KMS-11 (cell line): ENCODE data around the gene CYP2J2.

Experiments used
- H2AFZ ChIP-seq: fragments of 200-600 bp; sonication (generic); 2 replicates; pipeline ENCODE4 v1.6.1; 2016; ENCODE audit warnings: antibody characterized with exemption, mixed run types, low read depth
- H3K27ac ChIP-seq: fragments of 200-600 bp; sonication (generic); 2 replicates; pipeline ENCODE4 v1.6.1; 2016; ENCODE audit warnings: mild to moderate bottlenecking, mixed run types
- H3K27me3 ChIP-seq: fragments of 200-600 bp; sonication (generic); 2 replicates; pipeline ENCODE4 v1.6.1; 2017; ENCODE audit warnings: mild to moderate bottlenecking, low read depth, mixed run types, moderate library complexity; ENCODE audit not compliant: insufficient read depth
- H3K36me3 ChIP-seq: fragments of 200-600 bp; sonication (generic); 2 replicates; pipeline ENCODE4 v1.6.1; 2017; ENCODE audit warnings: mild to moderate bottlenecking, mixed run types; ENCODE audit not compliant: insufficient read depth
- H3K4me1 ChIP-seq: fragments of 200-600 bp; sonication (generic); 2 replicates; pipeline ENCODE4 v1.6.1; 2016; ENCODE audit warnings: mild to moderate bottlenecking, low read depth, mixed run types; ENCODE audit not compliant: poor library complexity, severe bottlenecking
- H3K4me2 ChIP-seq: fragments of 200-600 bp; sonication (generic); 2 replicates; pipeline ENCODE4 v1.7.0; 2016; ENCODE audit warnings: mild to moderate bottlenecking, mixed run types
- H3K4me3 ChIP-seq: fragments of 200-600 bp; sonication (generic); IDR thresholded peaks from 2 replicates; pipeline ENCODE4 v1.6.1; 2017; ENCODE audit warnings: low read depth, low read length, mixed read lengths; ENCODE audit not compliant: insufficient read depth
- H3K79me2 ChIP-seq: fragments of 200-600 bp; sonication (generic); 2 replicates; pipeline ENCODE4 v1.6.1; 2016; ENCODE audit warnings: low read depth, mixed run types; ENCODE audit not compliant: insufficient read depth
- H3K9ac ChIP-seq: fragments of 200-600 bp; sonication (generic); 2 replicates; pipeline ENCODE4 v1.6.1; 2016; ENCODE audit warnings: mild to moderate bottlenecking, mixed run types
- H4K20me1 ChIP-seq: fragments of 200-600 bp; sonication (generic); 2 replicates; pipeline ENCODE4 v1.6.1; 2016; ENCODE audit warnings: mild to moderate bottlenecking, mixed run types; ENCODE audit not compliant: insufficient read depth
- TF ChIP-seq, protein P1 (sequence below): fragments of 200-600 bp; sonication (generic); conservative IDR thresholded peaks from 2 replicates; pipeline ENCODE4 v1.6.1; 2017; ENCODE audit warnings: low read depth, mild to moderate bottlenecking, antibody characterized with exemption, low read length, moderate library complexity, mixed read lengths

CYP2J2 gene

DNA sequence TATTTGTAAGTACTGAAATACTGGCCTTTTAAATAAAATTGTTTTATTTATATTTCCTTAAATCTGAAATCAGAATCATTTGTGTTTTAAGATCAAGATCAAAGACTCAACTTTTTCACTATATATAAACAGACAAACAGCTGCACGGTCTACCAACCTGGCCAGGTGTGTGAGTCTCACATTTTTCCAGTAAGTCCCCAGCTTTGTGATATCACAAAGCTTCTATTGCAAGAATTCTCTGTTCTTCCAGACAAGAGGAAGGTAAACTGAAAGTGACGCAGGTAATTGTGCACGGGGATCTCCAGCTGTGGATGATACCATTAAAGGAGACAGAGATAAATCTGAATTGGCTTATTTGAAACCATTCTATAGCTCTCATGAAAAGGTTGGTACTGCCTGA is 41.2 kb upstream of the CYP2J2 start:
- no peak overlapping the region for H3K4me3 ChIP-seq
- H3K36me3 ChIP-seq = no peaks in the 10 kb centered on the region
- H4K20me1 ChIP-seq = no peaks in the 10 kb centered on the region
- TF ChIP-seq, protein P1, sequence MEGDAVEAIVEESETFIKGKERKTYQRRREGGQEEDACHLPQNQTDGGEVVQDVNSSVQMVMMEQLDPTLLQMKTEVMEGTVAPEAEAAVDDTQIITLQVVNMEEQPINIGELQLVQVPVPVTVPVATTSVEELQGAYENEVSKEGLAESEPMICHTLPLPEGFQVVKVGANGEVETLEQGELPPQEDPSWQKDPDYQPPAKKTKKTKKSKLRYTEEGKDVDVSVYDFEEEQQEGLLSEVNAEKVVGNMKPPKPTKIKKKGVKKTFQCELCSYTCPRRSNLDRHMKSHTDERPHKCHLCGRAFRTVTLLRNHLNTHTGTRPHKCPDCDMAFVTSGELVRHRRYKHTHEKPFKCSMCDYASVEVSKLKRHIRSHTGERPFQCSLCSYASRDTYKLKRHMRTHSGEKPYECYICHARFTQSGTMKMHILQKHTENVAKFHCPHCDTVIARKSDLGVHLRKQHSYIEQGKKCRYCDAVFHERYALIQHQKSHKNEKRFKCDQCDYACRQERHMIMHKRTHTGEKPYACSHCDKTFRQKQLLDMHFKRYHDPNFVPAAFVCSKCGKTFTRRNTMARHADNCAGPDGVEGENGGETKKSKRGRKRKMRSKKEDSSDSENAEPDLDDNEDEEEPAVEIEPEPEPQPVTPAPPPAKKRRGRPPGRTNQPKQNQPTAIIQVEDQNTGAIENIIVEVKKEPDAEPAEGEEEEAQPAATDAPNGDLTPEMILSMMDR = no peak
- no peaks in the 10 kb centered on the region for H3K27me3 ChIP-seq
- H3K4me2 ChIP-seq = no peak overlapping the region
- no peak overlapping the region for H2AFZ ChIP-seq
- H3K9ac ChIP-seq = no peak overlapping the region
- no peaks in the 10 kb centered on the region for H3K79me2 ChIP-seq
- H3K27ac ChIP-seq = no peak overlapping the region
- H3K4me1 ChIP-seq = peaks cover 14% of the 10 kb centered on the region

DNA sequence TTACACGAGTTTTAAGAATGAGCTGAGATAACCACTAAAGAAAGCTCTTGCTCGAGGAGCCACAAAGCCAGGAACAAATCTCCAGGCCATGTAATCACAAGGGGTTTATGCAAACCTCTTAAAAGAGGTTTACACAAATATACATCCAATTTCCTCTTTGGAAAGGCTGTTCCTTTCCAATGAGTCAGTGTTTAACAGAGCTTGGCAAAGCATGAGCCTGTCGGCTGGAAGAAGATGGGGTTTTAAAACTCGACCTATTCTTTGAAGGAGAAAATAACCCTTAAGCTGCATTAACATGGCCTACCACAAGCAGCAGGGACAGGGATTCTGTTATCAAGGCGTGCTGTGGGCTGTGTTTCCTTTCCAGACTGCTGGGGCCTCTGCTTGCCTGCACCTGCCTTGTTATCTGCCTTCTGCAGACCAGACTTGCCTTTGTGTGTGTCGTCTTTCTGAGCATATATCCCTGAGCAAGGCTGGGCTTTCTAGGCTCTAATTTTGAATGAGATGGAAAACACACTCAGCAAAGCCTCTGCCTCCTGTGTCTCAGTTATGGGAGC is 40.6 kb upstream of the CYP2J2 start:
- Histone ChIP-seq H3K27me3 (no peaks in the 10 kb centered on the region), H3K4me2 (no peak overlapping the region), H3K4me1 (peaks cover 14% of the 10 kb centered on the region), H3K9ac (no peak overlapping the region), H4K20me1 (no peaks in the 10 kb centered on the region), H3K27ac (no peak overlapping the region), H3K4me3 (no peak overlapping the region), H3K36me3 (no peaks in the 10 kb centered on the region), H2AFZ (no peak overlapping the region), H3K79me2 (no peaks in the 10 kb centered on the region)
- TF ChIP-seq, protein P1 = no peak

DNA sequence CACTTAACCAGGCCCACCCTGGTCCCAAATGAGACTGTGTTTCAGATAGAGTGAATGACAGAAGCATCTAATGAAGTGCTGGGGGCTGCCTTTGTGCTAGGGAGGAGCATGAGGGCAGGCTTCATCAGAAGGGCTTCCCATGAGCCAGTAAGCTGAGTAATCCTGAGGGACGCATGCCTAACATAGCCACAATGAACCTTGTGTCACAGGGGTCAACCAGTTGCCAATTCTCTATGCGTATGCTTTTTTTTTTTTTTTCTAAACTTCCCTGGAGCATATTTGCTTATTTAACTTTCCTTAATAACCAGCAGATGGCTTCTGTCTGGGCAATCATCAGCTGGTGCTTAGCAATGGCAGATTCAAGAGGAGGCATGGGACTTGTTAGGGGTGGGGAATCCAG is 25.5 kb upstream of the CYP2J2 start:
- Histone ChIP-seq H2AFZ (no peak overlapping the region), H3K36me3 (no peaks in the 10 kb centered on the region), H3K27me3 (no peaks in the 10 kb centered on the region), H3K9ac (no peak overlapping the region), H3K27ac (no peak overlapping the region), H3K4me1 (peaks cover 5% of the 10 kb centered on the region), H3K79me2 (no peaks in the 10 kb centered on the region), H4K20me1 (no peaks in the 10 kb centered on the region), H3K4me3 (no peak overlapping the region), H3K4me2 (no peak overlapping the region)
- TF ChIP-seq, protein P1 = no peak

DNA sequence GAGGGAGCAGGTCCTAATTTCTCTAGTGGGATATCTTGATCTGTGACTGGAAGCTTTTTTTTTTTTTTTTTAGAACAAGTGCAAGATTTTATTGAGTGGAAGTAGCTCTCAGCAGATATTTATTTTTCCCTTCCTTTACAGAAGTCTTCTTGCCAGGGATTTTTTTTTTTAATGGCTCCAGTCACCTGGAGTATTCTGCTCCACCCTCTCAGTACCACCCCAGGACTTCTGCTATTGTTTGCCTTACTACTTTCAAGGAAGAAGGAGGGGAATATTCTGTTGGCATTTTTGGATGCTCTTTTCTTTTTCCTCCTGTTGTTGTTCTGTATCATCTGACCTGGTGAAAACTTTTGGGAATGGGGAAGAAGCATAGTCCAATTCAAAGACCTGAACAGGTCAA is 23.1 kb upstream of the CYP2J2 start:
- Histone ChIP-seq H4K20me1 (no peaks in the 10 kb centered on the region), H3K4me3 (no peak overlapping the region), H3K9ac (no peak overlapping the region), H3K36me3 (no peaks in the 10 kb centered on the region), H3K27me3 (no peaks in the 10 kb centered on the region), H3K27ac (no peak overlapping the region), H3K79me2 (no peaks in the 10 kb centered on the region), H3K4me1 (peaks cover 5% of the 10 kb centered on the region), H3K4me2 (no peak overlapping the region), H2AFZ (no peak overlapping the region)
- TF ChIP-seq, protein P1 = no peak
